HCT116 (cell line): ENCODE data around the gene MACROH2A1.

ENCODE experiments used
- CTCF ChIP-seq, 3 experiments: fragments of 200-600 bp in 1 of 3; sonication (generic) in 1 of 3; IDR thresholded peaks in 2 of 3; conservative IDR thresholded peaks in 1 of 3; 2 replicates each; pipeline ENCODE4 v1.5.1; 2012 to 2017; ENCODE audit warnings: low read depth in 2 of 3, low read length in 2 of 3, antibody characterized with exemption in 1 of 3, borderline replicate concordance in 1 of 3, control low read depth in 1 of 3, mild to moderate bottlenecking in 1 of 3, mixed read lengths in 1 of 3, mixed run types in 1 of 3, moderate library complexity in 1 of 3; ENCODE audit not compliant: insufficient read depth in 1 of 3
- ELF1 ChIP-seq: IDR thresholded peaks from 2 replicates; pipeline ENCODE4 v1.6.1; 2012; ENCODE audit warnings: low read depth, borderline replicate concordance
- EZH2 ChIP-seq: fragments of 200-600 bp; sonication (generic); IDR thresholded peaks from 2 replicates; pipeline ENCODE4 v1.6.1; 2017; ENCODE audit warnings: antibody characterized with exemption, mixed run types
- EZH2phosphoT487 ChIP-seq: fragments of 200-600 bp; IDR thresholded peaks from 2 replicates; pipeline ENCODE4 v1.6.1; 2018; ENCODE audit warnings: antibody characterized with exemption, borderline replicate concordance
- JUND ChIP-seq: IDR thresholded peaks from 2 replicates; pipeline ENCODE4 v1.6.1; 2012
- POLR2A ChIP-seq: IDR thresholded peaks from 2 replicates; pipeline ENCODE4 v1.7.0; 2011; ENCODE audit warnings: borderline replicate concordance; ENCODE audit not compliant: insufficient read depth, insufficient read length; ENCODE audit errors: extremely low read depth
- POLR2AphosphoS5 ChIP-seq: IDR thresholded peaks from 2 replicates; pipeline ENCODE4 v1.6.1; 2011; ENCODE audit warnings: mild to moderate bottlenecking, low read depth, low read length, moderate library complexity
- REST ChIP-seq: IDR thresholded peaks from 2 replicates; pipeline ENCODE4 v1.6.1; 2012; ENCODE audit warnings: low read depth
- TCF7L2 ChIP-seq: IDR thresholded peaks from 2 replicates; pipeline ENCODE4 v1.7.0; 2011; ENCODE audit warnings: borderline replicate concordance, inconsistent platforms; ENCODE audit not compliant: insufficient read depth, insufficient read length; ENCODE audit errors: extremely low read depth

DNA sequence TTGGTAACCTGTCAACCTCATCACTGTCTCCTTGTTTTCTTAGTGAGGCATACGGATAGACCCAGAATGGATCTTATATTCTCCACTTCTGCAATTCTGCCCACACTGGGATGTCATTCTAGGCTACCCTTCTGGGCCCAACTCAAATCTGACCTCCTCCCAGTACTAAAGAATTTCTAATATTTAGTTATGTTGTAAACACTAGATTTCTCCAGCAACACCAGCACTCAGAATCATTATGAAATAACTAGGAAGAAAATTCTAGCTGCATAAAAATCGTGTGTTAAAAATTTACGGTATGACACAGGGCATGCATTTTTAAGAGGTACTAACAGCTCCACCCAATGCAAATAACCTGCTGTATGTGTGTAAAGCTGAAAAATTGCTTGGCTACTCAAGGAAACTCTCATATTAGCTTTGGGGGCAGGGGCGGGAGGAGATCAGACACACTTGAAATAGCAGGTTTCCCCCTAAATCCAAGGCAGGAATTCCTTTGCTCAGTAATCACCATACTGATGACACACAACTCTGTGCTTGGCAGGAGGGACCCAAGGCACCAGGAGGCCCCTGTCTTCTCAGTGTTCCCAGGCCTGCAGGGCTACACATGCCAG lies 27.3 kb downstream of the MACROH2A1 start:
- no peak for TF ChIP-seq CTCF (IDR thresholded peaks at IDR 0.05 in 2 of 3, conservative IDR thresholded peaks at IDR 0.05 in 1 of 3; ENCODE audit: borderline replicate concordance in 1 of 3, insufficient read depth in 1 of 3, low read depth in 2 of 3, low read length in 2 of 3)
- no peak for TF ChIP-seq JUND
- TF ChIP-seq EZH2 = no peak
- TF ChIP-seq POLR2A = no peak
- no peak for TF ChIP-seq EZH2phosphoT487
- TF ChIP-seq TCF7L2 = no peak
- TF ChIP-seq ELF1 = no peak
- no peak for TF ChIP-seq POLR2AphosphoS5
- TF ChIP-seq REST = no peak
